C4-2B (cell line): ENCODE data around the gene SNX20.

Experiments used
- CTCF ChIP-seq: fragments of 450-650 bp; conservative IDR thresholded peaks from 2 replicates; pipeline ENCODE4 v1.5.1; 2017; ENCODE audit warnings: mild to moderate bottlenecking
- ZFX ChIP-seq: fragments of 450-650 bp; IDR thresholded peaks from 2 replicates; pipeline ENCODE4 v1.6.1; 2017

GRCh38 chr16:50697421-50697715, 16.3 kb upstream of the SNX20 start:
- TF ChIP-seq CTCF (no peak), ZFX (no peak)
